DND-41 (cell line): ENCODE measurements around the gene SNAPC4.
A peak's percentile ranks its signal among the peaks of the same experiment; 100 is the strongest.

Source experiments
- ATAC-seq: fragments of 200-7000 bp; cut with Tn5 transposase; 3 replicates; pipeline ENCODE4 v1.9.1; 2021; ENCODE audit warnings: low read depth; ENCODE audit not compliant: insufficient read depth
- DNase-seq: peaks from one replicate; pipeline ENCODE4 v3.0.0-alpha.2; 2020
- H2AFZ ChIP-seq: 2 replicates; pipeline ENCODE4 v1.6.0; 2012; ENCODE audit warnings: low read depth, low read length
- H3K27ac ChIP-seq: 2 replicates; pipeline ENCODE4 v1.5.1; 2012; ENCODE audit warnings: low read length, inconsistent platforms
- H3K27me3 ChIP-seq: fragments of 200-600 bp; sonication (generic); 2 replicates; pipeline ENCODE4 v1.6.0; 2012; ENCODE audit warnings: low read length, mild to moderate bottlenecking, inconsistent platforms; ENCODE audit not compliant: insufficient read depth, poor library complexity
- H3K36me3 ChIP-seq: 2 replicates; pipeline ENCODE4 v1.5.1; 2012; ENCODE audit warnings: low read length, inconsistent platforms; ENCODE audit not compliant: insufficient read depth
- H3K4me1 ChIP-seq: 2 replicates; pipeline ENCODE4 v1.5.1; 2012; ENCODE audit warnings: mild to moderate bottlenecking, low read length; ENCODE audit not compliant: insufficient read depth
- H3K4me2 ChIP-seq: 2 replicates; pipeline ENCODE4 v1.6.0; 2012; ENCODE audit warnings: mild to moderate bottlenecking, moderate library complexity, low read length, inconsistent platforms; ENCODE audit not compliant: insufficient read depth
- H3K4me3 ChIP-seq, 2 experiments: fragments of 200-600 bp in 1 of 2; shearing (Covaris generic) in 1 of 2; 2 replicates each; pipeline ENCODE4 v1.5.1; 2012 to 2016; ENCODE audit warnings: inconsistent platforms in 2 of 2, low read length in 2 of 2, mild to moderate bottlenecking in 2 of 2, low read depth in 1 of 2, moderate library complexity in 1 of 2
- H3K79me2 ChIP-seq: 2 replicates; pipeline ENCODE4 v1.6.0; 2012; ENCODE audit warnings: low read length, inconsistent platforms; ENCODE audit not compliant: insufficient read depth
- H3K9ac ChIP-seq: 2 replicates; pipeline ENCODE4 v1.6.0; 2012; ENCODE audit warnings: low read depth, mild to moderate bottlenecking, inconsistent platforms, low read length, moderate library complexity
- H3K9me3 ChIP-seq: 2 replicates; pipeline ENCODE4 v1.5.1; 2012; ENCODE audit warnings: low read length, moderate library complexity, mild to moderate bottlenecking, inconsistent platforms; ENCODE audit not compliant: insufficient read depth, severe bottlenecking
- H4K20me1 ChIP-seq: 2 replicates; pipeline ENCODE4 v1.6.0; 2012; ENCODE audit warnings: low read length; ENCODE audit not compliant: insufficient read depth
- EZH2 ChIP-seq: IDR thresholded peaks from 3 replicates; pipeline ENCODE4 v1.6.1; 2012; ENCODE audit warnings: borderline replicate concordance, low read depth, mild to moderate bottlenecking, moderate library complexity, low read length, inconsistent platforms; ENCODE audit not compliant: severe bottlenecking
- TF ChIP-seq, protein P1 (sequence below): IDR thresholded peaks from 2 replicates; pipeline ENCODE4 v1.5.1; 2012; ENCODE audit warnings: borderline replicate concordance, low read length, moderate library complexity, mild to moderate bottlenecking; ENCODE audit not compliant: poor library complexity, severe bottlenecking; ENCODE audit errors: extremely low read depth

The SNAPC4 gene

DNA sequence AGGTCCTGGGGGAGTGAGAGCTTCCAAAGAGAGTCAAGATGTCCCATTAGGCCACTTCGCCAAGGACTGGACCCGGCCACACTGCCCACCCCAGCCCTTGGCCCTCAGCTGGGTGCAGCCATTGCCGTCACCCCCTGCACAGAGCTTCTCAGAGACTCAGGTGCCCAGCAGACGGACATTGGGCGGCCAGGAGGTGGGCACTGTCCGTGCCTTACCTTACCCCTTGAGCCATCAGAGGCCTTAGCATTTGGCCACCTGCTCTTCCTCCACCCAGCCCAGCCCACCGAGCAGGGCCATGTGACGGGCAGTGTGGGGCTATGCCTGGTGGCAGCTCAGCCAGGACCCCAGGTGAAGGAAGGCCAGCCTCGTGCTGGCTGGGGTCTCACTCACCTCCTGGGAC is 33.1 kb downstream of the SNAPC4 start:
- H3K27ac ChIP-seq, result no peak overlapping the region
- TF ChIP-seq, protein P1, sequence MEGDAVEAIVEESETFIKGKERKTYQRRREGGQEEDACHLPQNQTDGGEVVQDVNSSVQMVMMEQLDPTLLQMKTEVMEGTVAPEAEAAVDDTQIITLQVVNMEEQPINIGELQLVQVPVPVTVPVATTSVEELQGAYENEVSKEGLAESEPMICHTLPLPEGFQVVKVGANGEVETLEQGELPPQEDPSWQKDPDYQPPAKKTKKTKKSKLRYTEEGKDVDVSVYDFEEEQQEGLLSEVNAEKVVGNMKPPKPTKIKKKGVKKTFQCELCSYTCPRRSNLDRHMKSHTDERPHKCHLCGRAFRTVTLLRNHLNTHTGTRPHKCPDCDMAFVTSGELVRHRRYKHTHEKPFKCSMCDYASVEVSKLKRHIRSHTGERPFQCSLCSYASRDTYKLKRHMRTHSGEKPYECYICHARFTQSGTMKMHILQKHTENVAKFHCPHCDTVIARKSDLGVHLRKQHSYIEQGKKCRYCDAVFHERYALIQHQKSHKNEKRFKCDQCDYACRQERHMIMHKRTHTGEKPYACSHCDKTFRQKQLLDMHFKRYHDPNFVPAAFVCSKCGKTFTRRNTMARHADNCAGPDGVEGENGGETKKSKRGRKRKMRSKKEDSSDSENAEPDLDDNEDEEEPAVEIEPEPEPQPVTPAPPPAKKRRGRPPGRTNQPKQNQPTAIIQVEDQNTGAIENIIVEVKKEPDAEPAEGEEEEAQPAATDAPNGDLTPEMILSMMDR, result no peak
- no peak for TF ChIP-seq EZH2
- ATAC-seq (no peak), DNase-seq (no peak)
- H3K4me3 ChIP-seq, result no peak overlapping the region
- H4K20me1 ChIP-seq, result peaks cover 65% of the 10 kb centered on the region
- no peaks in the 10 kb centered on the region for H3K27me3 ChIP-seq
- no peak overlapping the region for H3K9ac ChIP-seq
- peaks cover 31% of the 10 kb centered on the region for H3K36me3 ChIP-seq
- peaks cover 28% of the 10 kb centered on the region for H3K79me2 ChIP-seq
- H2AFZ ChIP-seq, result no peak overlapping the region
- H3K4me1 ChIP-seq, result peaks cover 22% of the 10 kb centered on the region
- no peaks in the 10 kb centered on the region for H3K9me3 ChIP-seq
- no peak overlapping the region for H3K4me2 ChIP-seq

- no peak for TF ChIP-seq EZH2
- TF ChIP-seq, protein P1, result no peak
- H3K9ac ChIP-seq, result no peak overlapping the region
Measured at GRCh38 chr9:136365775-136366222, 34.2 kb downstream of the SNAPC4 start.

GRCh38 chr9:136364942-136365774 is 34.8 kb downstream of the SNAPC4 start:
- DNase-seq (no peak), ATAC-seq (no peak)
- Histone ChIP-seq H3K4me1 (peaks cover 22% of the 10 kb centered on the region), H2AFZ (no peak overlapping the region), H3K9ac (peak overlapping the region; percentile 86; the same call in 1 of the 2 replicates), H3K9me3 (no peaks in the 10 kb centered on the region), H3K27me3 (no peaks in the 10 kb centered on the region), H3K4me3 (no peak overlapping the region), H3K79me2 (peaks cover 28% of the 10 kb centered on the region), H4K20me1 (peaks cover 63% of the 10 kb centered on the region), H3K36me3 (peaks cover 31% of the 10 kb centered on the region), H3K4me2 (no peak overlapping the region), H3K27ac (no peak overlapping the region)
- TF ChIP-seq, protein P1, result no peak
- TF ChIP-seq EZH2, result no peak

More at GRCh38 chr9:136365775-136366222, 34.2 kb downstream of the SNAPC4 start:
- H3K9me3 ChIP-seq, result no peaks in the 10 kb centered on the region
- DNase-seq, result no peak
- no peaks in the 10 kb centered on the region for H3K27me3 ChIP-seq
- H3K4me2 ChIP-seq, result no peak overlapping the region
- H3K4me1 ChIP-seq, result peaks cover 22% of the 10 kb centered on the region
- peaks cover 65% of the 10 kb centered on the region for H4K20me1 ChIP-seq
- no peak for ATAC-seq
- no peak overlapping the region for H3K4me3 ChIP-seq
- no peak overlapping the region for H2AFZ ChIP-seq
- H3K27ac ChIP-seq, result no peak overlapping the region
- H3K36me3 ChIP-seq, result peaks cover 31% of the 10 kb centered on the region
- peaks cover 28% of the 10 kb centered on the region for H3K79me2 ChIP-seq
